AG09309 (cell line): ENCODE results near the gene PDE1C.
A peak's percentile ranks its signal among the peaks of the same experiment; 100 is the strongest.

ENCODE experiments used
- DNase-seq: peaks from one replicate; pipeline ENCODE4 v3.0.0-alpha.2; 2010; ENCODE audit warnings: low read depth
- H3K4me3 ChIP-seq: 2 replicates; pipeline ENCODE4 v1.5.1; 2011; ENCODE audit warnings: mild to moderate bottlenecking, low read depth, low read length, moderate library complexity; ENCODE audit not compliant: control insufficient read depth
- CTCF ChIP-seq: IDR thresholded peaks from 2 replicates; pipeline ENCODE4 v1.5.1; 2011; ENCODE audit warnings: mild to moderate bottlenecking, low read depth, low read length, inconsistent platforms; ENCODE audit not compliant: insufficient read depth, control insufficient read depth; ENCODE audit errors: missing control alignments

PDE1C gene

DNA sequence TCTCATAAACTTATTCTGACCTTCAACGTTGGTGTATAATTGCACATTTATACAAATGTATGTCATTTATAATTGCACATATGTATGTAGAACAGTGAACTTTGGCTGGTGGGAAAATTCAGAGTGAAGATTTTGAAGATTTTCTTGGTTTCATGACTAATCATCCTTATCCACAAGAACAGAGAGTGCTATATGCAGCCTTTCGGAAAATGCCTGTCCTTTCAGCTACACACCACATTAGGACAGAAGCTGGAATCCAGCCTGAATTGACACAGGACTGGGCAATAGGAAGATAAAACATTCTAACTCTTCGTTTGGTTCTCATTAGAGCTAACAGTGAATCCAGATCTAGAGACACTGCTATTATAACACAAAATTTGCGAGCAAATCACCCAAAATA lies 166.2 kb downstream of the PDE1C start:
- TF ChIP-seq CTCF = no peak
- no peak overlapping the region for H3K4me3 ChIP-seq

GRCh38 chr7:31899356-31899927 lies 170.8 kb downstream of the PDE1C start:
- no peak overlapping the region for H3K4me3 ChIP-seq
- DNase-seq = no peak
- TF ChIP-seq CTCF = no peak

More for the DNA sequence above, 166.2 kb downstream of the PDE1C start:
- no peak for DNase-seq

DNA sequence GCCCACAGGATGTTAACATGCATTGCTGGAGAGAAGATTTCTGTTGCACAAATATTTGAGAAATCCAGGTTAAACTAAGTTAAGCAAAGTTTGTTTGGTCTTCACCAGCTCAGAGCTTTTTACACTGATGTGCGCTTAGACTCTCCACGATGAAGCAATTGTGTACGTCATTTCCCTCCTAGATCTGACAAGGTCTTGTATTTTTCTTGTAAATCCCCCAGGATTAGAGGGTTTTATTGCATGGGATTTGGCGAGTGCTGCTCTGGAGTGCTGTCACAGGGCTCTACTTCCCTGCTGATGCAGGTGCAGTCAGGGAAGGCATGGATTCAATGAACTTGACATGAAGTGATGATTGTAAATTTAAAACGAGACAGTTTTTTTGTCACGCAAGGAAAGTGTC lies 173.3 kb downstream of the PDE1C start:
- no peak for TF ChIP-seq CTCF
- peak; percentile 28 for DNase-seq
- no peak overlapping the region for H3K4me3 ChIP-seq

- no peak for DNase-seq
- H3K4me3 ChIP-seq = no peak overlapping the region
- no peak for TF ChIP-seq CTCF
Observed at GRCh38 chr7:31894308-31894707, 175.9 kb downstream of the PDE1C start.

GRCh38 chr7:31893365-31893764 lies 176.8 kb downstream of the PDE1C start:
- TF ChIP-seq CTCF = no peak
- no peak overlapping the region for H3K4me3 ChIP-seq
- no peak for DNase-seq

DNA sequence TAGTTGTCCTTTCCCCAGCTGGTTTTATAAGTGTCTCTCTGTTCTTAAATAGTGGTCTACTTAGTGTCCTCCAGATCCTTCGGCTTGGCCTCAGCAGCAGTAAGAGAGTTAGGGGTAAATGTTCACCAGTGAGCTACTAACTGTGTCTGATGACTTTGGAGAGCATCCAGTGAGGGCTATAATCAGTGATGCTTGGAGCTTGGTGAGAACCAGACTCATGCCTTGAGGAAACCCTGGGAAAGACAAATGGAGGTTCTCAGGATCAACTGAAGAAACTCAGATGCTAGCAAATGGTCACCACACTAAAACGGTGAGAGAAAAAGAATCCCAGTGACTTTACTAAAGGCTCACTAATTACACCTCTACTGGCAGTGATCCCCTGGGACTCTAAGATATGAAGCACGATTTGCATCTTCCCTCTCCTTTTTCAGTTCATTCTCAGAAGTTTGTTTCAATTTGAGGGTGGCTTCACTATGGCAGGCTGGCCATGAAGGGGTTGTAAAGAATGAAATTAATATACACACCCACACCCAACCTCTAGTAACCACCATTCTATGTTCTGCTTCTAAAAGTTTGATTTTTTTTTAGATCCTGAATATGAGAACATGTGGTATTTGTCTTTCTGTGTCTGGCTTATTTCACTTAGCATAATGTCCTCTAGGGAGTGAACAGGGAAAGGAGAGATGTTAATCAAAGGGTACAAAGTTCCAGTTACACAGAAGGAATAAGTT lies 177.9 kb downstream of the PDE1C start:
- H3K4me3 ChIP-seq = no peak overlapping the region
- no peak for DNase-seq
- no peak for TF ChIP-seq CTCF
